Heart left ventricle (tissue), 13 donors: ENCODE measurements around the gene ZFP64.

Source experiments
- POLR2A ChIP-seq, 2 donors: fragments of 450-650 bp; IDR thresholded peaks; one replicate each; pipeline ENCODE4 v1.6.1; 2017; ENCODE audit warnings: antibody characterized with exemption in 2 of 2, mild to moderate bottlenecking in 2 of 2, moderate library complexity in 2 of 2
- TF ChIP-seq, protein P1 (sequence below), 12 donors: fragments of 200-600 bp; sonication (generic) in 4 of 12; IDR thresholded peaks; one replicate each; pipeline versions ENCODE4 v1.5.0 to v1.8.0; 2018 to 2022; ENCODE audit warnings: antibody characterized with exemption in 12 of 12, mild to moderate bottlenecking in 5 of 12
- donor health status: ischemic (EF 13 %, LVEDD 7.1; RV severe dilation, severe dysfunction).
- donor health status: DM: no; HTN: yes; CAD: no.
- donor health status: DM: no; HTN: no; CAD: no.
- donor health status: ischemic (EF 25% LVEDD 6.9; RV normal size, moderate dysfunction).
- donor health status: ischemic (EF 25% LVEDD 5.7; RV mildly dilated, moderate dysfunction).
- donor health status: ischemic (EF 35%, LVEDD 5.7; RV mildly dilated, moderate dysfunction).
- donor health status: nonischemic (EF 11% LVEDD 7.7; RV severe dilation, severe dysfunction).
- donor health status: DM: yes; HTN: yes; CAD: no.
- donor health status: PGD.
- donor health status: ischemic (EF 29% LVEDD 5.4; RV normal size, mild dysfunction).
- donor health status: nonischemic (EF 23%, LVEDD 6.1; RV moderate dilation, normal function).

GRCh38 chr20:52145587-52145986 lies 46.0 kb downstream of the ZFP64 start:
- TF ChIP-seq POLR2A (IDR thresholded peaks at IDR 0.05), result no peak
- TF ChIP-seq, protein P1, sequence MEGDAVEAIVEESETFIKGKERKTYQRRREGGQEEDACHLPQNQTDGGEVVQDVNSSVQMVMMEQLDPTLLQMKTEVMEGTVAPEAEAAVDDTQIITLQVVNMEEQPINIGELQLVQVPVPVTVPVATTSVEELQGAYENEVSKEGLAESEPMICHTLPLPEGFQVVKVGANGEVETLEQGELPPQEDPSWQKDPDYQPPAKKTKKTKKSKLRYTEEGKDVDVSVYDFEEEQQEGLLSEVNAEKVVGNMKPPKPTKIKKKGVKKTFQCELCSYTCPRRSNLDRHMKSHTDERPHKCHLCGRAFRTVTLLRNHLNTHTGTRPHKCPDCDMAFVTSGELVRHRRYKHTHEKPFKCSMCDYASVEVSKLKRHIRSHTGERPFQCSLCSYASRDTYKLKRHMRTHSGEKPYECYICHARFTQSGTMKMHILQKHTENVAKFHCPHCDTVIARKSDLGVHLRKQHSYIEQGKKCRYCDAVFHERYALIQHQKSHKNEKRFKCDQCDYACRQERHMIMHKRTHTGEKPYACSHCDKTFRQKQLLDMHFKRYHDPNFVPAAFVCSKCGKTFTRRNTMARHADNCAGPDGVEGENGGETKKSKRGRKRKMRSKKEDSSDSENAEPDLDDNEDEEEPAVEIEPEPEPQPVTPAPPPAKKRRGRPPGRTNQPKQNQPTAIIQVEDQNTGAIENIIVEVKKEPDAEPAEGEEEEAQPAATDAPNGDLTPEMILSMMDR (IDR thresholded peaks at IDR 0.05), result no peak
